Hematopoietic multipotent progenitor cell treated with erythropoietin and hydrocortisone succinate and interleukin-3 and kit ligand, for 15 days (in vitro differentiated cells): Measurements from ENCODE around the gene CLCNKB.
A peak's percentile ranks its signal among the peaks of the same experiment; 100 is the strongest.
"Not testable (repeated sequence)": the region's sequence is repeated elsewhere in the genome, so short reads cannot be mapped to it uniquely, and the experiment has no call there.

Experiments used
- DNase-seq: peaks from one replicate; pipeline ENCODE4 v3.0.0-alpha.2; 2015; ENCODE audit warnings: low spot score

The CLCNKB gene

DNA sequence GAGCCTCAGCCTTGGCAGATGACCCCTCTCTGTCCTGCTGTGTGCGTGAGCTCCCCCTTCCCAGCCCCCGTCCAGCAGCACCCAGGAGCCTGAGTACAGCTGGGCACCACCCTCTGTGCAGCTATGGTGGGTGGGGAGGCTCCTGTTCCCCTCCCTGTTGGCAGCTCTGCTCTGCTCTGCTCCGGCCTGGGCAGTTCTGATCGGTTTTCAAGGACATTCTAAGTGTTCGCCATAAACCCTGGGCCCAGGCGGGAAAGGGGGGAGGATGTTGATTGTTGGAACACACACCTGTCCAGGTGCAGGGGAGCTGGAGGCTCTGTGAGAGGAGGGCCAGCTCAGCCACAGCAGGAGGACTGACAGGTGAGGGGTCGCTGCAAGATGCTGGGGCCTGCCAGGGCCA is at the start of gene CLCNKB:
Gene CLCNKB, plus strand, starts transcription at position 262 of the 400 bp plus-strand sequence. CDS start 711 bp downstream, outside the sequence.
- no peak for DNase-seq

DNA sequence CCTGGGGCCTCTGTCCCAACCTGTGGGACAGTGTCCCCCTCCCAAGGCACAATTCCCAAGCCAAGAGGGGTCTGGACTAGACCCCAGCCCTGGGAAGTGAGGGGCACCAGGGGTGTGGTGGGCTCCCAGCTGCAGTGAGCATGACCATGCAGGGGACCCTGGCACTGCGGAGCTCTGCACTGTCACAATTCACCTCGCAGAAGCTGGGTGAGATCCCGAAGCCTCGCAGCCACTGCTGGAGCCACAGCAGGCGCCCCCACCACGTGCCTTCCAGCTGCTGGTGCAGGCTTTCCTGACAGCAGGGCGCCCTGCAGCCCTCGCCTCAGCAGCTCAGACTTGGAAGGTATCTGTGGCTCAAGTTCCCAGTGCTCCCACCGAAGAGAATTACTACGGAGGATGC is 49.5 kb upstream of the CLCNKB start:
- DNase-seq: no peak

GRCh38 chr1:15994590-15995351 is 48.8 kb upstream of the CLCNKB start:
- DNase-seq: peak; percentile 50

DNA sequence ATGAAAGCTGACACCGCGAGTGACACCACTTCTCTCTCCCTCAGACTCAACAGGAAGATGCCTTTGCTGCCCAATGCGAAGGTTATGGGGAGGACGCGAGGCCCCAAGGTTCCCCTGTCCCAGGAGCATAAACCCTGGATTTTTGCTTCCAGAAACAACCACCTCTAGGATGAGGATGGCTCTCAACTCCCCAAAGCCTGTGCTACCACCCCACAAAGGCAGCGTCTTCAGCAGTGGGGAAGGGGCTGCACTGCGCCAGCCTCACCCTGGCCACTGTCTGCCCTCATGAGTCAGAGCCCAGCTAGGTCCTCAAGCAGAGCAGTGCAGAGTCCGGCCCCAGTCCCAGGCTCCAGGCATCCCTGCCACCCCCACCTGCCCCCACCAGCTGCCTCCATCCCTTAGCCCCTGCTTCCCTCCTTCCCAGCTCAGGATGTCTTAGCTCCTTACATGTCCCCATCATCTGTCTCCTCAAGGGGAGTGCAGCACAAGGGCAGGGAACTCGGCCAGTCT is 46.5 kb upstream of the CLCNKB start:
- DNase-seq: no peak

DNA sequence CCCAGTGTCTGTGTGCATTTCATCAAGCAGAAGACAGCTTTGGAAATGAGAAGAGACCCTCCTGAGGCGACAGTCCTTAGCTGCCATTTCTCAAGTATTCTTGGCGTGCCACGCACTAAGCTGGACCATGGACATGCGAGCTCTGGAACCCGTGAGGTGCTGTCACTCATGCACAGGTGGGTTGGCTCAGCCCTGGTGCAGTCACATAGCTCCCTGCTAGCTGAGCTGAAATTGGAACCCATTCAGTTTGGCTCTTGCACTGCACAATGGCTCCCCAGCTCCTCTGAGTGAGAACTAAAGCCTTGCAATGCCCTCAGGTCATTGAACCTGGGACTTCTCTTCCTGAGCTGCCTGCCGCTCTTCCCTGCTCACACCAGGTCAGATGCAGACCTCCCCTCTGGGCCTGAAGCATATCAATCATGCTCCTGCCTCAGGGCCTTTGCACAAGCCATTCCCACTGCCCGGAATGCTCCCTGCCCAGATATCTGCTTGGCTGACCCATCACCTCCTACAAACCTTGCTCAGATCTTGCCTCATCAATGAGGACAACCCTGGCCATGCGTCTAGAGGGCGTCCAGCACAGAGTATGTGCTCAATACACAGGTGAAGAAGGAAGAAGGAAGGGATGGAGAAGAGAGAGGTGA is 45.8 kb upstream of the CLCNKB start:
- no peak for DNase-seq

GRCh38 chr1:15998929-15999328 is 44.7 kb upstream of the CLCNKB start:
- no peak for DNase-seq

DNA sequence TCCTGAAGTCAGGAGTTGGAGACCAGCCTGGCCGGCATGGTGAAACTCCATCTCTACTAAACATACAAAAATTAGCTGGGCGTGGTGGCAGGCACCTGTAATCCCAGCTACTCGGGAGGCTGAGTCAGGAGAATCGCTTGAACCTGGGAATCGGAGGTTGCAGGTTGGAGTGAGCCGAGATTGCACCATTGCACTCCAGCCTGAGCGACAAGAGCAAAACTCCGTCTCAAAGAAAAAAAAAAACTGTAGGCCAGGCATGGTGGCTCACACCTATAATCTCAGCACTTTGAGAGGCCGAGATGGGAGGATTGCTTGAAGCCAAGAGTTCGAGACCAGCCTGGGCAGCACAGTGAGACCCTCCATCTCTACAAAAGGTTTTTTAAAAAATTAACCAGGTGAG is 42.3 kb upstream of the CLCNKB start:
- DNase-seq: not testable (repeated sequence)

GRCh38 chr1:16005597-16005996 is 38.0 kb upstream of the CLCNKB start:
- DNase-seq: no peak

GRCh38 chr1:16006010-16006409 is 37.6 kb upstream of the CLCNKB start:
- no peak for DNase-seq

- DNase-seq: peak; percentile 11
These were observed 36.8 kb upstream of the CLCNKB start for GRCh38 chr1:16006552-16007485.

GRCh38 chr1:16007671-16008341 is 35.8 kb upstream of the CLCNKB start:
- no peak for DNase-seq

- peak; percentile 79 for DNase-seq
These were observed 34.5 kb upstream of the CLCNKB start for GRCh38 chr1:16009030-16009460.

DNA sequence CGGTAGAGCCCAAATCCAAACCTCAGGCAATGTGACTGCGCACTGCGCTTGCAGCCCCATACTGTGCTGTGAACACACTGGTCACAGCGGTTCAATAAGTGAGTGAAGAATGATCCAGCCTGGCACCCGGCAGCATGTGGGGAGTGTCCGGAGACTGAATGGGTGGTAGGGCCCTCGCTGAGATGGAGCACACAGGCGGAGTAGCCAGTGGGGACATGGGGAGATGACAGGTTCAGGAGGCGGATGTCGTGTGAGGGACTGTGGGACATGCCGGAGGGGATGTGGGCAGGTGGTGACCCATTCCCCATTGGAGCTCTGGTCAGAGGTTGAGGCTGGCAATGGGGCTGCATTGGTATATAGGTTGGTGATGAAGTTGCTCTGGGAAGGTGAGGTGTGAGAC is 33.9 kb upstream of the CLCNKB start:
- no peak for DNase-seq

DNA sequence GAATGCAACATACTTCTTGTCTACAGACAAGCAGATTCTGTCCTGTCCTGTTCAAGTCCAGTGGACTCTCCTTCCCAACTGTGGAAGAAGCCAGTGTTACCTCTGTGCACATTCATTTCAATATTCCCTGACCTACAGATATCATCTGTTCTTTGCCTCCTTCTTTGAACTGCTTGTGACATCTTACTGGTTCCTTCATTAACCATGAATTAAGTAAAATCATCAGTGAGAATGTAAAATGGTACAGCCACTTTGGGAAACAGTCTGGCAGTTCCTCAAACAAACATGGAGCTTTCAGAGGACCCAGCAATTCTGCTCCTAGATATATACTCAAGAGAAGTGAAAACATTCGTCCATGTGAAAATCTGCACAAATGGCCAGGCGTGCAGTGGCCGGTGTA is 32.7 kb upstream of the CLCNKB start:
- no peak for DNase-seq

DNA sequence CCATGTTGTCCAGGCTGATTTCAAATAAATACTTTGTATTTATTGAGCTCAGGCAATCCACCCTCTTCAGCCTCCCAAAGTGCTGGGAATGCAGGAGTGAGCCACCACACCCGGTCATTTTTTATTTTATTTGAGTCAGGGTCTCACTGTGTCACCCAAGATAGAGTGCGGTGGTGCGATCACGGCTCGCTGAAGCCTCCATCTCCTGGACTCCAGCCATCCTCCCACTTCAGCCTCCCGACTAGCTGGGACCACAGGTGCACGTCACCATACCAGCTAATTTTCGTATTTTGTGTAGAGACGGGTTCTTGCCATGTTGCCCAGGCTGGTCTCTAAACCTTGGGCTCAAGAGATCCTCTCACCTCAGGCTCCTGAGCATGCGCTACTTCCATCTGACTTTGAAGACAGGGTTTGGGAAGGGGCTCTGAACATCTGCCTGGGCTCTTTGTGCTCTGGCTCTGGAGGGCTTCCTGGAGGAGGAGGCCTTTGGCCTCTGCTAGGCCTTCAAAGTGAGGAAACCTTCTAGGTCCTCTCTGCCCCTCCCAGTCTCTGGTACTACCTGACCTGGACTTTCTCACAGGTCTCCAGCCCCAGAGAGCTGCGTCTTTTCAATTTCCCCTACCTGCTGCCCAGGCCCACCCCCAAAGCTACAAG is 31.5 kb upstream of the CLCNKB start:
- DNase-seq: no peak

GRCh38 chr1:16012590-16013219 is 30.9 kb upstream of the CLCNKB start:
- DNase-seq: no peak

DNA sequence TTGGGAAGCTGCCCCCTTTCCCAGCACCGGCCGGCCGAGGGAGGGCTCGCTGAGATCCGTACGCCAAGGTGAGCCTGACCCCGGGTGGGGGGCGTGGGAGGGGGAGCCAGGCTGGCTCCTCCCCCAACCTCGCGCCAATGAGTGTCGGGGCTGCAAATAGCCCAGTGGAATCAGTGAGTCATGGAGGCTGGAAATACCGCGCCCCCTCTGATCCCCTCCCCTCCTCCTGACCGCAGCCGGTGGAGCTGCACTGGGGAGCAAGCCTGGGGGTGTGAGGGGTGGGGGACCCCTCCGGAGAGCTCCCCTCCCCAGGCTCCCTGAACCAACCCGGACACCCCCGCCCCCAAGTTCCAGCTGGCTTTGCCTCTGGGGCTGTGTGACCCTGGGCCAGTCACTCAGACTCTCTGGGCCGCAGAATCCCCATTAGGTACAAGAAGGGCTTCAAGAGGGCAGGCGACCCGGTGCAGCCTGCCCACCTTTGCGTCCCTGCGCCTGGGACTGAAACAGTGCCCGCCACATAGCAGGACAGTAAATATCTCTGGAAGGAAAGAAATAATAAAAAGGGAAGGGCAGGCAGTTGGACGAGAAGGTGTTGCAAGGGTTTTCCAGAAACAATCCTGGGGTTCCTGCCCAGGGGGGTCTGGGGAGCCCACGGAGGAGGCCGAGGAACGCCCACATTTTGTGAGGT is 30.2 kb upstream of the CLCNKB start:
- DNase-seq: no peak

DNA sequence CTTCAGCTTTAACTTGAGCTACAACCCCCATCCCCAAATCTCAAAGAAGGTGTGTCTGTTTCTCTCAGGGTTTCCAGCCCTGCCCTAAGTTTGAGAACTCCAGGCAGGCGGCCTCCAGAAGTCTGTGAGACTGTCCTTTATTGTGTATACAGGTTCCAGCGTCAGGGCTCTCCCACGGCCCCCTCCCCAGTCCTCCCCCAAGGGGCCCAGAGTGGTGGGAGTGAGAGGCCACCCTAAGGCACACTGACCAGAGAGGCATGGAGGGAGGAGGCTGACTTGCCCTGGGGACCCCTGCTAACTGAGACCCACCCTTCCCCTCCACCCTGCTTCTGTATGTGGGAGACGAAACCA is 29.7 kb upstream of the CLCNKB start:
- no peak for DNase-seq

GRCh38 chr1:16014509-16015482 is 28.8 kb upstream of the CLCNKB start:
- no peak for DNase-seq
